GM19351 (cell line): ENCODE results near the gene C11orf54.
A peak's percentile ranks its signal among the peaks of the same experiment; 100 is the strongest.
"Not testable (repeated sequence)": the region's sequence is repeated elsewhere in the genome, so short reads cannot be mapped to it uniquely, and the experiment has no call there.

Experiments used
- ATAC-seq: cut with Tn5 transposase; IDR thresholded peaks from one replicate; pipeline ENCODE4 v1.9.1; 2021; ENCODE audit warnings: mild to moderate bottlenecking, moderate library complexity; ENCODE audit not compliant: unreplicated experiment

C11orf54 gene

GRCh38 chr11:93761910-93762309 is 20.4 kb downstream of the C11orf54 start:
- no peak for ATAC-seq

GRCh38 chr11:93765551-93765950 is 24.1 kb downstream of the C11orf54 start:
- no peak for ATAC-seq

- ATAC-seq: no peak
Measured at GRCh38 chr11:93766504-93766903, 25.0 kb downstream of the C11orf54 start.

GRCh38 chr11:93767018-93767417 is 25.5 kb downstream of the C11orf54 start:
- ATAC-seq: no peak

- ATAC-seq: no peak
Measured at GRCh38 chr11:93770160-93770559, 28.7 kb downstream of the C11orf54 start.

- ATAC-seq: no peak
Measured at GRCh38 chr11:93772123-93772522, 30.7 kb downstream of the C11orf54 start.

- ATAC-seq: no peak
Measured at GRCh38 chr11:93773045-93773477, 31.6 kb downstream of the C11orf54 start.

- ATAC-seq: no peak
Measured at GRCh38 chr11:93773601-93774200, 32.2 kb downstream of the C11orf54 start.

GRCh38 chr11:93774560-93774959 is 33.1 kb downstream of the C11orf54 start:
- not testable (repeated sequence) for ATAC-seq

GRCh38 chr11:93775289-93775688 is 33.8 kb downstream of the C11orf54 start:
- no peak for ATAC-seq

GRCh38 chr11:93783362-93783761 is 41.9 kb downstream of the C11orf54 start:
- no peak for ATAC-seq

- peak; percentile 49 for ATAC-seq
Measured at GRCh38 chr11:93783765-93784144, 42.3 kb downstream of the C11orf54 start.

- ATAC-seq: peak; percentile 92
Measured at GRCh38 chr11:93784145-93784934, 42.9 kb downstream of the C11orf54 start, which contains the start of gene MED17. MED17 (plus strand) TSS chr11:93784282; CDS start chr11:93784514, 232 bp downstream.

- ATAC-seq: peak; percentile 34
Measured at GRCh38 chr11:93784935-93785360, 43.5 kb downstream of the C11orf54 start.

GRCh38 chr11:93791493-93791892 is 50.0 kb downstream of the C11orf54 start:
- no peak for ATAC-seq

- ATAC-seq: no peak
Measured at GRCh38 chr11:93796441-93797231, 55.2 kb downstream of the C11orf54 start.

GRCh38 chr11:93801366-93801765 is 59.9 kb downstream of the C11orf54 start:
- ATAC-seq: no peak

GRCh38 chr11:93804879-93805278 is 63.4 kb downstream of the C11orf54 start:
- no peak for ATAC-seq

GRCh38 chr11:93807980-93808379 is 66.5 kb downstream of the C11orf54 start:
- no peak for ATAC-seq

- ATAC-seq: no peak
Measured at GRCh38 chr11:93813974-93814373, 72.5 kb downstream of the C11orf54 start.
